ENCODE results near the gene RASAL2. TPM values are rescaled to one million over a fixed set of nuclear protein-coding genes. Genes with fewer than 3 reads are reported as not detected.

RASAL2 gene
- total and polyA plus RNA-seq, 2 of the 13 experiments (the other 11 are each of a cell fraction or from before 2014, with no cell fraction given): 5.4 to 5.9 TPM

GRCh38 chr1:178093951-178094738 lies at the start of gene RASAL2 (continued):
- peak; percentile 48; the same call in 1 of the 2 replicates for TF ChIP-seq ZNF564 (CRISPR knock-in tag; IDR thresholded peaks at IDR 0.05)
- no peak for TF ChIP-seq SCMH1 (CRISPR knock-in tag; IDR thresholded peaks at IDR 0.05; ENCODE audit: borderline replicate concordance)
- peak; percentile 70; the same call in 1 of the 2 replicates for TF ChIP-seq ZNF773 (CRISPR knock-in tag; IDR thresholded peaks at IDR 0.05; ENCODE audit: borderline replicate concordance)
- no peak for TF ChIP-seq NONO (IDR thresholded peaks at IDR 0.05)
- TF ChIP-seq NONO (CRISPR knock-in tag; conservative IDR thresholded peaks at IDR 0.05): peak; percentile 42; the same call in 1 of the 2 replicates
- TF ChIP-seq ZNF335 (CRISPR knock-in tag; IDR thresholded peaks at IDR 0.05): no peak
- TF ChIP-seq MTA3 (CRISPR knock-in tag; IDR thresholded peaks at IDR 0.05): no peak
- no peak for TF ChIP-seq GATA4 (IDR thresholded peaks at IDR 0.05; ENCODE audit: borderline replicate concordance, low read depth)
- TF ChIP-seq KDM3A (CRISPR knock-in tag; IDR thresholded peaks at IDR 0.05; ENCODE audit: low read depth): no peak
- 0 out of 2 replicates have a peak, but pooled peaks have one; percentile 48 for TF ChIP-seq ZNF543 (CRISPR knock-in tag; IDR thresholded peaks at IDR 0.05)
- no peak for TF ChIP-seq CSRNP1 (CRISPR knock-in tag; IDR thresholded peaks at IDR 0.05)
- no peak for TF ChIP-seq ZNF562 (CRISPR knock-in tag; IDR thresholded peaks at IDR 0.05; ENCODE audit: borderline replicate concordance)
- no peak for TF ChIP-seq DBP (CRISPR knock-in tag; IDR thresholded peaks at IDR 0.05; ENCODE audit: not compliant biosample characterization)
- TF ChIP-seq PLSCR1 (CRISPR knock-in tag; IDR thresholded peaks at IDR 0.05; ENCODE audit: borderline replicate concordance): no peak
- peak; percentile 75; the same call in 1 of the 2 replicates for TF ChIP-seq ZNF235 (CRISPR knock-in tag; IDR thresholded peaks at IDR 0.05; ENCODE audit: borderline replicate concordance)
- no peak for TF ChIP-seq TSC22D2 (CRISPR knock-in tag; IDR thresholded peaks at IDR 0.05; ENCODE audit: borderline replicate concordance)
- 0 out of 2 replicates have a peak, but pooled peaks have one; percentile 75 for TF ChIP-seq ZMAT3 (CRISPR knock-in tag; conservative IDR thresholded peaks at IDR 0.05)
- TF ChIP-seq KLF11 (CRISPR knock-in tag; IDR thresholded peaks at IDR 0.05): no peak
- no peak for TF ChIP-seq POLR2AphosphoS2 (IDR thresholded peaks at IDR 0.05; ENCODE audit: low read depth, low read length)
- TF ChIP-seq ZNF142 (CRISPR knock-in tag; IDR thresholded peaks at IDR 0.05): no peak
- no peak; the same call in 2 of the 3 replicates for TF ChIP-seq MXI1 (IDR thresholded peaks at IDR 0.05; ENCODE audit: borderline replicate concordance, low read depth, low read length)

Data from HepG2 (cell line).